HL-60 (cell line): ENCODE results near the gene LRRC8A.

ENCODE experiments used
- DNase-seq, 2 experiments: peaks; one replicate each; pipeline ENCODE4 v3.0.0-alpha.2; 2010 to 2020; ENCODE audit warnings: low read depth in 1 of 2, low spot score in 1 of 2
- H3K27ac ChIP-seq: fragments of 250-450 bp; sonication (Bioruptor Pico); replicated peaks from 2 replicates; pipeline ENCODE4 v1.5.1; 2020; ENCODE audit warnings: mild to moderate bottlenecking, moderate library complexity
- H3K27me3 ChIP-seq: fragments of 250-450 bp; sonication (Bioruptor Pico); 2 replicates; pipeline ENCODE4 v1.5.1; 2021; ENCODE audit warnings: mild to moderate bottlenecking, moderate library complexity; ENCODE audit not compliant: insufficient read depth, poor library complexity, severe bottlenecking
- H3K4me3 ChIP-seq: replicated peaks from 2 replicates; pipeline ENCODE4 v1.5.1; 2011; ENCODE audit warnings: mild to moderate bottlenecking, control low read depth, low read length; ENCODE audit not compliant: insufficient read depth
- CTCF ChIP-seq: IDR thresholded peaks from one replicate; pipeline ENCODE4 v1.5.1; 2011; ENCODE audit warnings: low read length, control low read depth, inconsistent platforms; ENCODE audit not compliant: insufficient read depth
- GABPA ChIP-seq: IDR thresholded peaks from 2 replicates; pipeline ENCODE4 v1.6.1; 2012; ENCODE audit warnings: low read depth
- POLR2AphosphoS5 ChIP-seq: IDR thresholded peaks from 2 replicates; pipeline ENCODE4 v1.6.1; 2012; ENCODE audit warnings: low read depth
- REST ChIP-seq: IDR thresholded peaks from 2 replicates; pipeline ENCODE4 v1.6.1; 2012; ENCODE audit warnings: low read depth; ENCODE audit not compliant: insufficient replicate concordance
- SPI1 ChIP-seq: IDR thresholded peaks from 2 replicates; pipeline ENCODE4 v1.6.1; 2012; ENCODE audit warnings: low read depth, mild to moderate bottlenecking, borderline replicate concordance

LRRC8A gene

GRCh38 chr9:128884164-128884563 is 2.2 kb downstream of the LRRC8A start:
- DNase-seq = no peak
- H3K27ac ChIP-seq = no peak overlapping the region
- no peaks in the 10 kb centered on the region for H3K27me3 ChIP-seq
- no peak overlapping the region for H3K4me3 ChIP-seq
- TF ChIP-seq SPI1 (no peak), REST (no peak), CTCF (no peak), POLR2AphosphoS5 (no peak), GABPA (no peak)

GRCh38 chr9:128885376-128885775 is 3.4 kb downstream of the LRRC8A start:
- no peak overlapping the region for H3K27ac ChIP-seq
- H3K27me3 ChIP-seq = no peaks in the 10 kb centered on the region
- TF ChIP-seq SPI1 (no peak), REST (no peak), POLR2AphosphoS5 (no peak)
- H3K4me3 ChIP-seq = no peak overlapping the region
- no peak for DNase-seq

- no peak overlapping the region for H3K4me3 ChIP-seq
- H3K27ac ChIP-seq = no peak overlapping the region
- DNase-seq = no peak
- TF ChIP-seq POLR2AphosphoS5 (no peak), SPI1 (no peak), GABPA (no peak), CTCF (no peak), REST (no peak)
- H3K27me3 ChIP-seq = no peaks in the 10 kb centered on the region
These were observed 3.9 kb downstream of the LRRC8A start for GRCh38 chr9:128885798-128886197.
